Left hindlimb (tissue), 1 donor: ENCODE results near the gene AMDHD1.
"Not testable (repeated sequence)": the region's sequence is repeated elsewhere in the genome, so short reads cannot be mapped to it uniquely, and the experiment has no call there.

Source experiments
- DNase-seq: peaks from one replicate; pipeline ENCODE4 v3.0.0-alpha.2; 2018

The AMDHD1 gene

DNA sequence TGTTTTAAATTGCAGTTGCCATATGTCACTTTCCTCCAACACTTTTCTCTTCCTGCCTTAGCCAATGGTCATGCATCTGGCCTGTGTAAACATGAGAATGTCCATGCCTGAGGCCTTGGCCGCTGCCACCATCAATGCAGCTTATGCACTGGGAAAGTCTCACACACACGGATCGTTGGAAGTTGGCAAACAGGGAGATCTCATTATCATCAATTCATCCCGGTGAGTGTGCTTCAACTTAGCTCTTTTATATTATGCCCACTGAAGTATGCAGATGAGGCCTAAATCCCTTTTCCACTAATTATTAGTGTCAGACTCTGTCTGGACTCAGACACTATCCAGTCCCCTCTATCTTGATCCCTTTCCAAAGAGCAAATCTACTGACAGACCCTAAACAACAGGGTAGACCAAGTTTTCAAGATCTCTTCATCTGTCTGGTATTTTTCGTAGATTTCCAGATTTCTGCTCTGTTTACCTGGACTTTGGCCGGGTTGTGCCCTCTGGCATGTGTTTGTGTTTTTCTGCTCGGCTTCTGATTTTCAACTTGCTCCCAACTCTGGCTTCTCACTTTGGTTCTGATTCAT lies 23.2 kb downstream of the AMDHD1 start:
- no peak for DNase-seq

DNA sequence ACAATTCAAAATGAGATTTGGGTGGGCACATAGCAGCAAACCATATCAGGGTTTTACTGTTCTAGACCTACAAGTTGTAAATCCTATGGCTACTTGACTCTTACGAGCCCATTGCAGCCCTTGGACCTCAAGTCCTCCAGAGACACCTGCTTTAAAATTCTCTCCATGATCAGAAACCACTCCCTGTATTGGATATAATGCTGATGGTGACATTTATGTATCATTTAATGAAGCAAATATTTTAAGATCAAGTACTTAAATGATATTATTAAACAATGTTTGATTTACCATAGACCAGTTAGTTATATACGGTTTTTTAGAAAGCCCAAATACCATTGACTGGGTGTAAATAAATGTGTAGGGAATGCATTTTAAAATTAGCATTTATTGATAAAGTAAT lies 24.2 kb downstream of the AMDHD1 start:
- DNase-seq, result no peak

DNA sequence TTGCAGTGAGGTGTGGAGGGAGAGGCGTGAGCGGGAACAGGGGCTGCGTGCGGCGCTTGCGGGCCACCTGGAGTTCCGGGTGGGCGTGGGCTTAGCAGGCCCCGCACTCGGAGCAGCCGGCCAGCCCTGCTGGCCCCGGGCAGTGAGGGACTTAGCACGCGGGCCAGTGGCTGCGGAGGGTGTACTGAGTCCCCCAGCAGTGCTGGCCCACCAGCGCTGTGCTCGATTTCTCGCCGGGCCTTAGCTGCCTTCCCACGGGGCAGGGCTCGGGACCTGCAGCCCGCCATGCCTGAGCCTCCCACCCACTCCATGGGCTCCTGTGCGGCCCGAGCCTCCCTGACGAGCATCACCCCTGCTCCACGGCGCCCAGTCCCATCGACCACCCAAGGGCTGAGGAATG lies 26.0 kb downstream of the AMDHD1 start:
- DNase-seq, result not testable (repeated sequence)

DNA sequence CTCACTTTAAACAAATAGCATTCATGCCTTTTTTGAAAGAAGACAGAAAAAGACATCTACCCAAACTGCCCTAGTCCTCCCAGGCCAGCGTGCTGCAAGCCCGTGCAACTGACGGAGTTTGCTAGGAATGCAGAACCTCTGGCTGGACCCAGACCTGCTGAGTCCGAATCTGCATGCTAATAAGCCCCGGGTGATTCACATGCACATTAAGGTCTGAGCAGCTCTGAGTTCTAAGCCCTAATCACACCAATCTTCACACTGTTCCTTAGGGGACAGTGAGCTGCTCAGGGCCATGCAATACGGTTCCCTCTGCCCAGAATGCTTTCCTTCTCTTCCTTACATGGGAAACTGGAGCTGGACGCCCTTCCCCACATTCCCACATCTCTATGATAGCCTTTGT lies 27.8 kb downstream of the AMDHD1 start:
- no peak for DNase-seq

DNA sequence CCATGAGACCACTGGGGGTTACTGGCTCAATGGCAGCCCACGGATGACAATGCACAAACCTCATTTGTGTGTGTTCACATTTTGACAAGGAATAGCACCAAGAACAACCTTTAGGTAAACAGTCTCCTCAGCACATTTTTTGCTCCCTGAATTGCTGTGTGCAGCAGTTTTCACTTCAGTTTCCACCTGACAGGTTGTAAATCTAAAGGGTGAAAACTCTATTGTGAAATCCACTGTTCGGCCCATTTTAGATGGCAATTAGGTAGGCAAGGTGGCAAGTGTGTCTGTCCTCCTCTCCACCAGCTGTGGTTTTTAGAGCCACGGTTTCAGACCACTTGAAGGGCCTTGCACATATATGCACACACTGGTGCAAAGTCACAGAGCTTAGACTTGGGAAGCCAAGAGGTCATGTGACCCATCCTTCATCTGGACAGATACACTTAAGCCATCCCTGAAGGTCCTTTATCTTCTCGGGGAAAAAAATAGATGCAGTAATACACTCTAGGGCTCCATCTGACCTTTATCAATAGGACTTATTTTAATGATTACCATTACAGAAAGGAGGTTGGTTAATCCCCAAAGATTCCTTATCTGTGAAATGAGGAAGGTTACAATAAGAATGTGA lies 29.8 kb downstream of the AMDHD1 start:
- no peak for DNase-seq

DNA sequence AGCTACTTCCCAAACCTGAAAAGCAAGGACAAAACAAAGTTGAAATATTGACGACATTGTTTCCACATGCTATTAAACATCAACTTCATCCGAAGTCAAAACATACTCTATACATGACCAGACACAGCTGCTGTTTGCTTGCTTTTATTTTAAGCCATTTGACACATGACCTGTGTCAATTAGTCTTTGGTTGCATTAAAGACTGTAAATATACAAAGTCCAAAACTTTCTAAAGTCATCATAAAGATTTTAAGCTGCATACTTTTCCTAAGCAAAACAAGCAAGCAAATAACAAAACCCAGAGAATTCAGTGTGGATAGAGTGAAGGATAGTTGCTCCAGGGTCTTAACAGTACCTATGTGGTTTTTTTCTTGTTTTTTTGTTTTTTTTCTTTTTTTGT lies 31.2 kb downstream of the AMDHD1 start:
- no peak for DNase-seq

DNA sequence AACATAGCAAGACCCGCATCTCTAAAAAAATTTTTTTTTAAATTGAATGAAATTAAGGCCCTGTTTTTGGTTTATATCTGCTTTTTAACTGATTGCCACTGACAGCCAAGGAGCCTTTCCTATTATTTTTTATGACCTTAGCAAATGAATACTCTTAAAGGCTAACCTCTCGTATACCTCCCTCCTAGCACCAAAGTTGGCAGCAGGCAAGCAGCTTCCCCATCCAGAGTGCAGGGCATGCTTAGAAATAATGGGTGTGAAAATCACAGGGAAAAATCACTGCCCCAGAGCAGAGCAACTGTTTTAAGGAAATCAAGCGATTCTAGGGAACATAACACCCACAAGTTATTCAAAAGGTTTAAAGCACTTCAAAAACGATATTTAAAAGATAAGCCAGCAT lies 32.4 kb downstream of the AMDHD1 start:
- DNase-seq, result no peak

DNA sequence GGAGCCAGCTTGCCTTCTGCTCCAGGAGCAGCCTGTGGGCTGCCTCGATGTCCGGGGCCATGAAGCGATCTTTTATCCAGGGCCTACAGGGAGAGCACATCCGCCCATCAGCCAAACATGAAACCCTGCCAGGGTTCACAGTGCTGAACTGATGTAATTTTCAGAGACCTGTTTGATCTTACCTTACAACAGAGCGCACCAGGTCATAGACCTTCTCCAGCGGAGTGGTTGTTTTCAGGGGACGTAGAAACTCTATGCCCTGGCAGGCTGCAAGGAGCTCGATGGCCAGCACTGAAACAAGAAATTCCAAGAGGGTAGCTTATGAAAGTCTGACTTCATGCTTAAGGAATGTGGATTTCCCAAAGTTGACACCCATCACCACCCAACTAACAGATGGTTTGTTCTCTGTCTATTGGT lies 33.3 kb downstream of the AMDHD1 start:
- DNase-seq, result no peak

DNA sequence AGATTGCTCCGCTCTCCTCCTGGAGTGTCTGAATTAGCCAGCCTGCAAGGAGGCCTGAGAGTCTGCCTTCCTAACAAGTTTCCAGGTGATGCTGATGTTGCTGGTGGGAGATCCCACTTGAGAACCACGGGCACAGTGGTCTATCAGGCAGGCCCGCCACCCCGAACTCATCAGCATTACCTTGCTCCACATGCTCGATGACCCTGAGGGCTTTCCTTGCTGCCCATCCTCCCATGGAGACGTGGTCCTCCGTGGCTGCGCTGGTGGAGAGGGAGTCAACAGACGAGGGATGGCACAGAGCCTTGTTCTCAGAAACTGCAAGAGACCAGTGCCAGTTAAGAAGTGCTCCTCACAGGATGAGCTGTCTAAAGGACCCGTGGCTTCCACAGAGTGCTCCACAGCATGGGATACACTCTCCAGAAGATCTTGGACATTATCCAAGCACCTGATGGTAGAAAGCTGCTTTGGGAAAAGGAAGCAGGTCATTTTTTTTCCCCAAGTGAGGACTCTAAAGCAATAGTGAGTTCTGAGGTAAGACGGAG lies 34.7 kb downstream of the AMDHD1 start:
- DNase-seq, result no peak

DNA sequence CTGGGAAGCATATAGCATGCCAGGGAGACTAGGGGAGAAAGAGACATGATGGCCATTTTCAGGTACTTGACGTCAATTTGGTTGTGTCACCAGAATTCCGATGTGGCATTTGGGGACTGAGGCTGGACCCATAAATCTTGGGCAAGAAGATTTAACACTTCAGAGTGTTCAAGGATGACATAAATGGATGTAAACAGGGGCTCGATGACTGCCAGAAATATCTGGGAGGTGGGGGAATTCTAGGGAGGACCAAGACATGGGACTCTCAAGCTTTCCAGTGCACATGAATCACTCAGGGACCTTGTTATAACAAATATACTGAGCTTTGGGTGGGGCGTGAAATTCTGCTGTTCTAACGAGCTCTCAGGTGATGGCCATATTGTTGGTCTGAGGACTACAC lies 35.2 kb downstream of the AMDHD1 start:
- no peak for DNase-seq

DNA sequence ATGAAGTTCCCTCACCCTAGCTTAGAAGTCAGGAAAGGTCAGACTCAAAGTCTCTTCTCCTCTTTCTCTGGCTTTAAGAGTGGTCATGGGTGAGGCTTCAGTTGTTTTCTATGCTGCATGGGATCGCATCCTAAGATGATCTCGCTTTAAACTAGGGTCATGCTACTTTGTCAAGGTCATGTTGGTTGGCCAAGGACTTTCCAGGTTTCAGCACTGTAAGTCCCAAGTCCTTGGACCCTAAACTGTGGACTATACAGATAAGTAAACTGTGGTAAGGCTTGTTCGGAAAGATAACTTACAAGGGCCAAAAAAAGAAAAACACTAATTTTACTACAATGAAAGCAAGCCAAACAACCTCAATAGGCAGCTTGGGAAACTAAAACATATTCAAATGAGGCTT lies 35.6 kb downstream of the AMDHD1 start:
- DNase-seq, result no peak

DNA sequence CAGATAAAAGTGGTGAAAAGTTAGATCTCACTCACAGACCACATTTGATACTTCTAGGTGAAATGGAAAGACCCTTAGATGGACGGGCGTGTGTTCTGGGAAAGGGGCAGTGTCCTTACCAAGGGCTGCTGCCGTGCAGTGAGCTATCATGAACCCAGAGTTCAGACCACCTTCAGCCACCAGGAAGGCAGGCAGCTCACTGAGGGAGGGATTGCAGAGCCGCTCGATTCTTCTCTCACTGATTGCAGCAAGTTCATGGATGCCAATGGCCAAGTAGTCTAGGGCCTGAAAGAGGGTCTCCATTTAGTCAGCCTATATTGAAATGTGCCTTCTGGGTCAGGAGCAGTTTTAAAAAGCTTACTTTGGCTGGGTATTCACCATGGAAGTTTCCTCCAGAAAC lies 37.3 kb downstream of the AMDHD1 start:
- DNase-seq, result no peak

DNA sequence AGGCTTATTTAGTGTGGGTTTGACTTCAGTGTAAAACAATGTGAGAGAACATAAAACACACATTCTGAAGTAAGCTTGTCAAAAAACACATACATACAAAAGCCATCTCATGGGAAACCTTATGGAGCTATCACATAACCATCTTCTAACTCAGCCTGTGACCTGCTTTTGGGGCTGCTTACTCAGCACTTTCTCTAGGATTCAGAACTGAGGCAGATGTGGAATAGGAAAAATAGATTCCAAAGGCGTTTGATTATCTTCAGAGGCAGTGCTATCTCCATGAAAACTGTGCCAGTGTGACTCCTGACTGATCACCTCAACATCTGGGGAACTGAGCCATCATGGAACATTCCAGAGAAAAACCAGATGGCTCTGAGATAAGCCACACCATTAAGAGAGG lies 39.5 kb downstream of the AMDHD1 start:
- no peak for DNase-seq

DNA sequence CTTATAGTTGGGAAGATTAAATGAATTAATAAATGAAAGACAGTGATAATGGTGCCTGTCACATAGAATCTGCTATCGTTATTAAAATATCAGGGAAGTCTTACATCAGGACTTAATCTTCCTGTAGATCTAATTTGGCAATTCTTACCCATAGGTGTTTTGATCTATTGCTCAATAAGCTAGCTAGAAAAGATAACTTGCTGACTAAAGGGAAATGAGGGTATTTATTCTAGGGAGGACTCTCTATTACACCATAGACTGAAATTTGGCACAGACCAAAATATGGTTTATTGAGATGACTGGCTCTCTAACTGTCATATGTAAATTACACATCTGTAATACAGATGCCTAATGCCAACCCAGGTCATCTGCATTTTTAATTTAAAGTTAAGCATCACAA lies 41.6 kb downstream of the AMDHD1 start:
- DNase-seq, result no peak

DNA sequence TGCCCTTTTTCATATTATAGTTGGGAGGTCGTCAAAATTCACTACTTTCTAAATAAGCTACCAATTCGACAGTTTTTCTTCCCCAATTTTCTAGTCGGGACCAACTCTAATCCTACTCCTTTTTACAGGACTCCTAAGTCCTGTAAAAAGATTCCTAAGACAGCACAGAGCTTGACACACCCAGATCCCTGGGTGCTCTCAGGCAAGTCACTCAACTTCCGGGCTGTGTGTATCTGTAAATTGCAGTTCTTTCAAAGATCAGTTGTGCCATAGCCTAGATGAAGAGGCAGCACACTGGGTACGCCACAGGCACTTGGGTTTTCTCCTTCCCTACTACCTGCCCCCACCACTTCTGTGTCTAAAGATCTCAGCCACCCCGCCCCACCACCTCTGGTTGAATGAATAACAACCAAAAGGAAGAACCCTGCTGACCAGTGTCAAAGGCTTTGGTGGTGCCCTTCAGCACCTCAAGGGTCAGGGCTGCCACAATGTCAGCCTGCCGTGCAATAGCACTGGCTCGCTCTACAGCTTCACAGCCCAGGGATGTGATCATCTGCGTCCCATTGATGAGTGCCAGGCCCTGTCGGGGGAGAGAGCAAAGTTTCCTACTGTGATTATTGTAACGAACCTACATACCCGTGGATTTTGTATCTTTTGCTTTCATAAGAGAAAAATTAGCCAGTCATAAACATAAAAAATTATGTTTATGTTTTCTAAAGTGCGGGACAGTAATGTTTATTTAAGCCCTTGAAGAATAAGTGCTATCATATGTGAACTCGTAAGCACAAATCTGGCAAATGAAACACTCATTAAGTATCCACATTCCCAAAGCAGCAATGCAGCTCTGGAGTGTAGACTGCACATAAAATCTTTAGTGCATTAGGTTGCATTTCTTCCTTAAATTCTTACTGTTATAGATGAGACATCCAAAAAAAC lies 43.8 kb downstream of the AMDHD1 start:
- DNase-seq, result no peak

DNA sequence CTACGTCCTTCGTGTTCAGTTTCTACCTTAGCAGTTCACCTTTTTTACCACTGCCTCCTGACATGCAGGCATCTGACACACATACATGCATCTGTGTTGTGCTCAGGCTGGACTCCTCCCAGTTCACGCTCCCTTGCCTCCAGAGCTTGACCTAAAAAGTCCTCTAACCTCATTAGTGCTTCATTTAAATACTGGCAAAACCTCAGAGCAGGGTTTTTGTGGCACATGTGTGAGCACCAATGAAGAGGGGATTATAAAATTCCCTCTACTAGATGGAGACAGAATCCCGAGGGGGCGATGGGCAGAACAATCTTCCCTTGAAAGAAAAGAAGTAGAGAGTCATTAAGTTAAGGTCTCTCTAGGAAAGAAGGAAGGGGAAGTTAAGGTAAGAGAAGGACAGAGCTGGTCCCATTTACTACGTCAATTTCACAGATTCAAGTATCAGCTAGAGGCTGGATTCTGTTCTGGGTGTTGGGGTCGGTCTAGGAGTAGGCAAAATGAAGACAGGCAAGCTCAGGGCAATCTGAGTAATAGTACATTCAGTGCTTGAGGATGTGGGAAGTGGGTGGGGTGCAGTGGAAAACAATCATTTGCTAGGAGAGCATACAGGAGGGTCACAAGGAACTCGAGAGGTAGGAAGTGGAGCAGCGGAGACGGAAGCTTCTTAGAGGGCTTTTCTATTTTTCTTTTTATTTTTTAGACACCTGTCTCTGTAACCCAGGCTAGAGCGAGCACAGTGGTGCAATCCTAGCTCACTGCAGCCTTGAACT lies 45.6 kb downstream of the AMDHD1 start:
- DNase-seq, result no peak

DNA sequence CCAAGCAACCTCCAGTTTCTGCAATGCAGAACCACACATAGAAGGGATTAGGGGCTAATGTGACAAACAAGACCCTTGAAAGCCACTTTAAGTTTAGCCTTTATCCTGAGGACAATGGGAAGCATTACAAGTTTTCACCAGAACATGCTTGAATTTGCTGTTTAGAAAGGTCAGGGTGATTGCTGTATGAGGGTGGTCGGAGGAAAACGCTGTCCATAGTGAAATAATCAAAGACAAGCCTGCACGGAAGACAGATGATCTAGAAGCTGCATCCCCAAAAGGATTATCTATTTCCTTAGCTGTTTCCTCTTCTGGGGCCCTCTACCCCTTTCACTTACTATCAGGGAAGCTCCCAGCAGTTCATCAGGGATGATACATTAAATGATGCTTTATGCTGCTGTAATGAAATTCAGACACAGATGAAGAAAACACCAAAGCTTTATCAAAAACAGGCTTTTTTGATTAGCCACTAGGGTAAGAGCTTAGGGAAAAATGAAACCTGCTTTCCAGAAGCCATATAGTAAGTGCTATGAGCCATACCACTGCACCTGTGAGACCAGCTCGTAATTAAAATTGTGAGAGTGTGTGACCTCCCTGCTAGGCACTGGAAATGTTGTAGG lies 46.5 kb downstream of the AMDHD1 start:
- no peak for DNase-seq

DNA sequence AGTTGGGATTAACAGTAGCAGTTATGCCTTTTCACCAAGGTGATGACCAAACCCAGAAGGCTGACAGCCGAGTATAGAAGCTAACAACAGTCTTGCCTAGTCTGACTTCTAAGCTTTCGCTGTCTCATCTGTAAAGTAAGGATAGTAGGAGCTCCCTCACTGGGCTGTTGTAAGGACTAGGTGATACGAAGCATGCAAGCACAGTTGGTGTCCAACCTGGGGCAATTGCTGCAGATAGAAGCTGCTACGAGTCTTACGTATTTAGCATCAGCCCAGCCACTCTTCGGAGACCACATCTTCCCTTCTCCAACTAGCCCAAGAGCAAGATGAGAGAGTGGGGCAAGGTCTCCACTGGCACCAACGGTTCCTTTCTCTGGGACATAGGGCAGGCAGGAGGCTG lies 47.0 kb downstream of the AMDHD1 start:
- no peak for DNase-seq

DNA sequence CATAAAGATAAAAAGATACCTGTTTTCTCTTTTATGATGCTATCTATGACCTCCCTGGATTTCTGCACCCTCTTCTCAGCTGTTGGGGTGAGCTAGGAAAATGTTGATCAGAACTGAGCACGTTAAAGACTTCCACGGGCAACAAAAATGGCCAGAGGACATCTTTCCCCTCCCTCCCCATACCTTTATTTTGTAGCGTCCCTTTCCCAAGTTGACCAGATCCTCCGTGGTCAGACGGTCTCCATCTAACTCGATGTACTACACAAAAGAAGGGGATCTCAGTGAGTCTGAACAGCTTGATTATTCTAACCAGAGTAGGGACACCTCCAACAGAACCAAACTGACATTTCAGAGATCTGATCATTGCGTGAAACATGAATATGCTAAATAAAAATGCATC lies 50.8 kb downstream of the AMDHD1 start:
- DNase-seq, result no peak

DNA sequence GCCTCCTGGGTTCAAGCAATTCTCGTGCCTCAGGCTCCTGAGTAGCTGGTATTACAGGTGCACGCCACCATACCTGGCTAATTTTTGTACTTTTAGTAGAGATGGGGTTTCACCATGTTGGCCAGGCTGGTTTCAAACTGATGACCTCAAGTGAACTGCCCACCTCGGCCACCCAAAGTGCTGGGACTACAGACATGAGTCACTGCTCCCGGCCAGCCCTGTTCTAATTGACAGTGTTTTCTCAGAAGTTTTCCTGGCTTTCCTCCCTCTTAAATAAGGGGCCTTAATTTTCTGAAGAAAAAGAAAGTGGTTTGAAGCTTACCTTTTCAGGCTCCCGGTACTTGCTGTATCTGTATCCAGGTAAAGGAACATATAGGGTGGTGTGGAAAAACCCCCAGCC lies 51.3 kb downstream of the AMDHD1 start:
- DNase-seq, result no peak

DNA sequence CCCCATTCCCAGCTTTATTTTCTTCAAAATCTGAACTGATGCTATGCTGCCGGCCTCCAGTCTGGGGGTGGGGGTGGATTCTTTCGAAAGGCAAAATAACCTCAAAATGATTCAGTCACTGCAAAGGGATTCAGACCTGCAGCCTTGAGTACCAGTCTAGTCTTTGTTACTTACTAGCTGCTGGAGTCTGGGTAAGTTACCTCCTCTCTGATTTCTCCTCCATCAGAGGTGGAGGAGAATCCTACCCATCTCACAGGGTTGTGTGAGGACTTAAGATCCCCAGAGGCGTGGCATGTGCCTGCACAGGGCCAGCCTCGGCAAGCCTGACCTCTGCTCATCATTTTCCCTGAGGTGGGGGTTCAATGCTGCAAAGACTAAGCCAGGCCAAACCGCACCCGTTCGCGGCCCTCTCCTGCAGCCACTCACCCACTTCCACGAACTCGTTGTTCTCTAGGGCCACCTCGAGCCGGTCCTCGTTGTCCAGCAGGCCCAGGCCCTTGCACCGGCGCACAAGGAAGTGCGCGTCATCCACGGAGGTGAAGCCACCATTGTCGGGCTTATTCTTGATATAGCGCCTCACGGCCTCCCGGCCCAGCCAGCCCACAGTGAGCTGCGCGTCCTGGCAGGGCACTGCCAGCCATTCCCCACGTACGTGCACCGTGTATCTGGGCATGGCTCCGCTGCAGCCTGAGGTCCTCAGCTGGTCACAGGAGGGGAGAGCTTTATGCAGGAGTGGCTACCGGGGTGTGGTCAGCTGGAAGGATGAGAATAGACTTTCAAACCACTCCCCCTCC lies 52.3 kb downstream of the AMDHD1 start:
- no peak for DNase-seq
